GM12873 (cell line): ENCODE data around the gene GRAMD2A.

Experiments used
- TF ChIP-seq, protein P1 (sequence below): IDR thresholded peaks from 2 replicates; pipeline ENCODE4 v1.5.1; 2012; ENCODE audit warnings: low read depth, mild to moderate bottlenecking, moderate library complexity, low read length, control low read depth; ENCODE audit not compliant: insufficient read depth; ENCODE audit errors: missing control alignments

The GRAMD2A gene

DNA sequence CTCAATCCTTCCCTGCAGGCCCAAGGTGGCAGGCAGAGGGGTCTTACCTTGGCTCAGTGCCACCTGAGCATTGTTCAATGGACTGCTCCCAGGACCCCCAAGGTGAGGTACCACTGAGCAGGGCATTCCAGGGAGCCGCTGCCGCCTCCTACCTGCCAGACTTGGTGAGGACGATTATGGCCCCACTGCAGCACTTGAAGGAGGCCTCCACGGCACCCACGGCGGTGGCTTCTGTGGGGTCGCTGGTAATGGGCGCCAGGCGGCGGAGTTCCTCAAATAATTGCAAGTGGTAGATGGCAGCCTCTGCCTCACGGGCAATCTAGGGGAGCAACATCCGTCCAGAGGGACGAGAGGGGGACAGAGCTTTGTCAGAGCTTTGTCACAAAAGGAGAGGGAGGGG is 4.7 kb upstream of the GRAMD2A start:
- TF ChIP-seq, protein P1, sequence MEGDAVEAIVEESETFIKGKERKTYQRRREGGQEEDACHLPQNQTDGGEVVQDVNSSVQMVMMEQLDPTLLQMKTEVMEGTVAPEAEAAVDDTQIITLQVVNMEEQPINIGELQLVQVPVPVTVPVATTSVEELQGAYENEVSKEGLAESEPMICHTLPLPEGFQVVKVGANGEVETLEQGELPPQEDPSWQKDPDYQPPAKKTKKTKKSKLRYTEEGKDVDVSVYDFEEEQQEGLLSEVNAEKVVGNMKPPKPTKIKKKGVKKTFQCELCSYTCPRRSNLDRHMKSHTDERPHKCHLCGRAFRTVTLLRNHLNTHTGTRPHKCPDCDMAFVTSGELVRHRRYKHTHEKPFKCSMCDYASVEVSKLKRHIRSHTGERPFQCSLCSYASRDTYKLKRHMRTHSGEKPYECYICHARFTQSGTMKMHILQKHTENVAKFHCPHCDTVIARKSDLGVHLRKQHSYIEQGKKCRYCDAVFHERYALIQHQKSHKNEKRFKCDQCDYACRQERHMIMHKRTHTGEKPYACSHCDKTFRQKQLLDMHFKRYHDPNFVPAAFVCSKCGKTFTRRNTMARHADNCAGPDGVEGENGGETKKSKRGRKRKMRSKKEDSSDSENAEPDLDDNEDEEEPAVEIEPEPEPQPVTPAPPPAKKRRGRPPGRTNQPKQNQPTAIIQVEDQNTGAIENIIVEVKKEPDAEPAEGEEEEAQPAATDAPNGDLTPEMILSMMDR: no peak

DNA sequence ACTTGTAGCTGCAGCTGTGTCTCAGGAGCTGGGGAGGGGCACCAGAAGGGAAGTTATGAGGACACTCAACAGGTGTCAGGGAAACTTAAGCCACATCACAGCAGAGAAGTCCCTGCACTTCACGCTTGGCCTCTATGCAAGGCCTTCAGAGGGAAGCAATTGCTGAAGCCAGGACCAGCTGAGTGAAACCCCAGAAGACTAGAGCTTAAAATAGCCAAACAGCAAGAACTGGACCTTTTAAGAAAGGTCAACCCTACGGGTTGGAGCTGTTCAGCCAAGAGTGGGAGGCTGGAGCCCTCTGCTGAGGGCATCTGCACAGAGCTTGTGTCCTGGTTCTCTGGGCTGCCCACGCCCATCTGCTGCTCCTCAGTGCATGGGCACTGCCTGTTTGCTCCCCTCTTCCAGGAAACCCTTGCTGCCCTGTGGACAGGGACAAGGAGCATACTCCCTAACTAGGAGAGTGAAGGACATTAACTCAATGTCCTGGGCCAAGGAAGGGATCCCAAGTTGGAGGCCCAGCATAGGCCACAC is 3.9 kb upstream of the GRAMD2A start:
- TF ChIP-seq, protein P1: no peak

DNA sequence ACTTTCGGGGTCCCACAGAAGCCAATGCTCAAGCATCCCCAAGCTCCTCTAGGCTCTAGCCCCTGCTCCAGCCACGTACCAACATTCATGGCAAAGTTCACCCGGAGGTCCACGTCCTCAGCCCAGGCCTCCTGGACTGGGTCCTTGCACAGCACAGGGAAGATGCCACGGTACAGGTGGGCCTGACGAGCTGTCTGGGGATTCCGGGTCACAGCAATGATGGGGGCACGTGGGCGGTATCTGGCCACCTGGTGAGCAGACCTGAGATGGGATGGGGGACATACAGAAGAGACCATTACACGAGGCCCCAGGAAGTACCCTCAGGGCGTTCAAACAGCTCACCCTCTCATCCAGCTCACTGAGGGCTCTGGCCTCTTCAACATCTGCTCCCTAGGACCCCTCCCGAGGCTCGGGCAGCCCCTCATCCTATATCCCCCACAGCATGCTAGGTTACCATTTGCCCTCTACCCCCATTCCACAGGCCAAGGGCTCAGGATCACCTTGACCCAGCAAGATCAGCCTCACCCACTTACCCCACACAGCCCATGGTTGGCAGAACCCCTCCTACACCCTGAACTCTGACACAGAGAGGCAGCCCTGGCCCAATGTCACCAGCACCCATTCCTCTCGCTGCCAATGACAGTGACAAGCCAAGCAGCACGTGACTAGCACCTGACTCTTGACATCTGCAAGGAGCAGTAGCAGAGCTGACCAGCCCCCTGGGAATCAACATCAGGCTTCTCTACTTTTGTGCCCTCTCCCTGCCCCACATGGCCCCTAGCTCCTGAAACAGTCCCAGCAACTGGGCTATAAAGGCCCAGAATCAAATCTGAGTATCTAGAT is 3.0 kb upstream of the GRAMD2A start:
- TF ChIP-seq, protein P1: no peak

DNA sequence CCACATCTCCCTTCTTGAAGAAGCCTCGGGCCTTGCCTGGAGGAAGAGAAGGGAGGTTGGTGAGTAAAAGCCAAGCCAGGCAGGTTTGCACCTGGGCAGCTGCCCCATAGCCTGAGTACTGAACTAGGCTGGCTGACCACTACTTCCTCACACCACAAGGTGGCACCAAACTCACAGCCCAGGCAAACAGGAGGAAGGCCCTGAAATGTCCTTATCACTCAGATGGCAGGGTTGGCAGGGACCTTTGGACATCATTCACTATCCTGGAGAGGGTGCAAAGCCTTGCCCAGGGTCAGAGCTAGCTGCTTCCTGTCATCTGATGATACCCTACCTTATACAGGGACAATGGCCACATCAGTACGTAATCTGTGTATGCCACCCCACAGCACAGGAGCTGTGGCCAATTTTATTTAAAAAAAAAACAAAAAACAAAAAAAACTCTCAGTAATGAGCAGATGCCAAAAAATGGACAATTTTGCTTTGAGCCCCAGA is 2.2 kb upstream of the GRAMD2A start:
- TF ChIP-seq, protein P1: peak; percentile 97

DNA sequence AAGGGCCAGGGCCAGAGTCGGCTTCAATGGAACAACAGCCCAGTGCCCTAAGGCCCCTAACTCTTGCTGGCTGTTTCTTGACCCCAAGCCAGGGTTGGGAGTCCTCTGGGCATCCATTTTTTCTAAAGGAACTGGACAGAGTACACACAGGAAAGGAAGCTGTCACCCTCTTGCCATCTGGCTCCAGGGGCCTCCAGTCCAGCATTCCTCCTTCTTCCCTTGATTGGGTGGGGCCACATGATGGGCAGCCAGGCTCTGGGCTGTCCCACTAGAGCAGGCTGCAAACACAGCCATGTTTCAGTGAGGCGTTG is 1.6 kb upstream of the GRAMD2A start:
- TF ChIP-seq, protein P1: no peak

DNA sequence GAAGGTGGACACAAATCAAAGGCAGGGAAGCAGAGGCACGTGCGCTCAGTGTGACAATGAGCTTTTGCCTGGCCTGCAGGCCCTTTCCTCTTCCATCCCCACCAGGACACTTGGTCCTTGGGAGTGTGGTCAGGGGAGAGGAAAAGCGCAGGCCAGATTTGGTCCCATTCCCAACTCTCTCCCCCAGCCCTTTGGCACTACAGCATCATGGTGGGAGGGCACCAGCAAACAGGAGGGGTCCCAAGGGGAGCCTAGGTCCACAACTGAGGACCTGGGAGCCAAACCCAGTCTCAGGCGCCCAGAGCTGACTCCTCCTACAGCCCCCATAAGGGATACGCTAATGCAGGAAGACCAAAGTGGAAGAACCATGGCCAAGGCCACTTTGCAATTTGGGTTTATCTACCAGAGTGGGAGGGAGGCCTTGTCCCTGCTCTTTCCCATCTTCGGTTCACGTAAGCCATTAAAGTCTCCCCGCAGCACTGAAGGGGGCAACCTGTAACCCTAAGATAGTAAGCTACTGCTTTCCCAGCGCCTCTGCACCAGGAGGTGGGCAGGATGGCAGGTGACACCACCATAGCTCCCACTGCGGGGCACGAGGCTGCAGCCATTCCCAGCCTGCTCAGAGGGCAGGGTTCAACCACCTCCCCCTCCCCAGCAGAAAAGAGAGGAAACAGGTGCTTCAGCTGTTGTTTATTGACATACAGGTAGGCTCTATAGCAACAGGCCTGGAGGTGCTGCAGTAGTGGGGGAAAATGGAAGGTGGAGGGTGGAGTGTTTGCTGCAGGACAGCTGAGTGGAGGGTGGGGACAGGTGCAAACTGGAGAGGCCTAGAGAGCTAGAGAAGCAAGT is 993 bp upstream of the GRAMD2A start:
- TF ChIP-seq, protein P1: no peak

DNA sequence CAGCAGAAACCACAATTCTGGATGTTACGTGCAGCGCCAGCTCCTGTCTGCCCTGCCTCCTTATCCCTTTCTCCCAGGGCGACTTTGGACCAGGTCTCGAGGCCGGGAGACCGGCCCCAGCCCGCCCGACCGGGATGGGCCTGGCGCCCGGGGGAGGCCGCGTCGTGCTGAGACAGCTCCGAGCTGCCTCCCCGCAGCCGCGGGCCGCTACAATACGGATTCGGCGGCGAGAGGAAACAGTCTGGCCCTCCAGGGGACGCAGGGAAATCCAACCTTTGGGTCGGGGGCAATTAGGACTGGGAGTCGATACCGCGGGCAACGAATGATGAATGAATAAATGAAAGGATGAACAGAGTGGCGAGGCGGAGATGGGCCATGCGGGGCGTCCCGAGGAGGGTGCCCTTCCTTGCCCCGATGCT is 537 bp downstream of the GRAMD2A start:
- TF ChIP-seq, protein P1: no peak
